Right lobe of liver (tissue), 6 donors: ENCODE data around the gene EPB41L4B. TPM values are rescaled to one million over a fixed set of nuclear protein-coding genes. Genes with fewer than 3 reads are reported as not detected.

Experiments used
- ATAC-seq, 4 donors: fragments of 200-7000 bp; cut with Tn5 transposase; one replicate each; pipeline ENCODE4 v1.9.1; 2020; ENCODE audit warnings: mild to moderate bottlenecking in 4 of 4, moderate library complexity in 4 of 4
- DNase-seq, 3 donors: peaks; one replicate each; pipeline ENCODE4 v3.0.0-alpha.2; 2020
- H3K27ac ChIP-seq, 3 donors: fragments of 200-600 bp; one replicate each; pipeline ENCODE4 v1.8.0; 2022
- H3K27me3 ChIP-seq, 2 donors: fragments of 200-600 bp; one replicate each; pipeline ENCODE4 v1.8.0; 2022
- H3K36me3 ChIP-seq, 4 donors: fragments of 200-600 bp; sonication (generic) in 1 of 4; one replicate each; pipeline versions ENCODE4 v1.5.1 to v1.8.0; 2017 to 2022; ENCODE audit warnings: control low read depth in 1 of 4
- H3K4me1 ChIP-seq, 4 donors: fragments of 200-600 bp; sonication (generic) in 1 of 4; one replicate each; pipeline versions ENCODE4 v1.5.1 to v1.8.0; 2017 to 2022; ENCODE audit warnings: control low read depth in 1 of 4
- H3K4me3 ChIP-seq, 3 donors: fragments of 200-600 bp; one replicate each; pipeline ENCODE4 v1.8.0; 2022
- H3K9me3 ChIP-seq, 4 donors: fragments of 200-600 bp; sonication (generic) in 1 of 4; one replicate each; pipeline versions ENCODE4 v1.5.1 to v1.8.0; 2017 to 2022; ENCODE audit warnings: control low read depth in 1 of 4
- CTCF ChIP-seq, 4 donors: fragments of 200-600 bp in 3 of 4; fragments of 450-650 bp in 1 of 4; IDR thresholded peaks; one replicate each; pipeline versions ENCODE4 v1.5.1 to v1.8.0; 2016 to 2022; ENCODE audit warnings: antibody characterized with exemption in 4 of 4, mild to moderate bottlenecking in 2 of 4
- POLR2A ChIP-seq: fragments of 450-650 bp; IDR thresholded peaks from one replicate; pipeline ENCODE4 v1.6.1; 2017; ENCODE audit warnings: antibody characterized with exemption, mild to moderate bottlenecking
- WGBS: methylation state at CpG from one replicate; pipeline ENCODE4 v1.1.6; 2018; ENCODE audit warnings: low coverage, low lambda C conversion rate; ENCODE audit not compliant: insufficient coverage; ENCODE audit errors: missing lambda C conversion rate; 5-methylcytosine and 5-hydroxymethylcytosine counted together
- intact Hi-C, 2 donors: fragments of 100-400 bp; cut with DNase I; formaldehyde crosslinking; loops; one replicate each; pipeline versions ENCODE4 v1.11.2 to v1.14.1; 2022
- total RNA-seq, 6 experiments: library from RNA; depleted of rRNA in 2 of 6; stranded (reverse); fragments of >200 nt in 2 of 6; fragmentation: NEBNext Ultra II Directional in 3 of 6; extraction: Animal tissue kit (Norgen Biotek cat#: 25700) in 3 of 6; gene quantifications; one replicate each; pipeline versions ENCODE4 v1.1.0 to v1.2.4, GENCODE V29; 2016 to 2023
- donor health status: DM: no; HTN: yes; CAD: no.
- donor health status: DM: no; HTN: no; CAD: no.
- donor health status: DM: no; HTN: no; CAD: no.
- donor health status: DM: no; HTN: yes; CAD: no.
- donor health status: DM: no; HTN: yes; CAD: no.

The EPB41L4B gene
- total RNA-seq, 6 experiments from 2014 or later, result 29.0 to 89.0 (median 32.4) TPM

- Histone ChIP-seq H3K9me3 (no peaks in the 10 kb centered on the region), H3K4me1 (no peaks in the 10 kb centered on the region), H3K27ac (no peak overlapping the region), H3K36me3 (no peaks in the 10 kb centered on the region), H3K27me3 (no peaks in the 10 kb centered on the region), H3K4me3 (no peak overlapping the region)
- DNase-seq (no peak), ATAC-seq (no peak)
- TF ChIP-seq POLR2A, result no peak
- TF ChIP-seq CTCF (IDR thresholded peaks at IDR 0.05), result no peak
- intact Hi-C loops, result no loop called here
- 84% methylated on average over 3 of the region's 8 CpGs for WGBS
Measured at GRCh38 chr9:109176386-109176785, 144.5 kb downstream of the EPB41L4B start.

GRCh38 chr9:109172935-109173334, 147.9 kb downstream of the EPB41L4B start:
- Histone ChIP-seq H3K4me1 (no peaks in the 10 kb centered on the region), H3K27me3 (no peaks in the 10 kb centered on the region), H3K36me3 (no peaks in the 10 kb centered on the region), H3K27ac (no peak overlapping the region), H3K4me3 (no peak overlapping the region), H3K9me3 (no peaks in the 10 kb centered on the region)
- intact Hi-C loops, result no loop called here
- WGBS, result 42% methylated on average over 1 of the region's 1 CpG
- DNase-seq, result no peak
- ATAC-seq, result no peak
- TF ChIP-seq POLR2A, result no peak
- TF ChIP-seq CTCF (IDR thresholded peaks at IDR 0.05), result no peak

GRCh38 chr9:109171926-109172325, 148.9 kb downstream of the EPB41L4B start:
- Histone ChIP-seq H3K9me3 (no peaks in the 10 kb centered on the region), H3K4me1 (no peaks in the 10 kb centered on the region), H3K27me3 (no peaks in the 10 kb centered on the region), H3K27ac (no peak overlapping the region), H3K4me3 (no peak overlapping the region), H3K36me3 (no peaks in the 10 kb centered on the region)
- DNase-seq (no peak), ATAC-seq (no peak)
- WGBS, result 78% methylated on average over 3 of the region's 3 CpGs
- TF ChIP-seq CTCF (IDR thresholded peaks at IDR 0.05) (no peak), POLR2A (no peak)
- intact Hi-C loops, result no loop called here

- Histone ChIP-seq H3K27me3 (no peaks in the 10 kb centered on the region), H3K27ac (no peak overlapping the region), H3K9me3 (no peaks in the 10 kb centered on the region), H3K4me3 (no peak overlapping the region), H3K4me1 (no peaks in the 10 kb centered on the region), H3K36me3 (no peaks in the 10 kb centered on the region)
- intact Hi-C loops, result no loop called here
- DNase-seq (no peak), ATAC-seq (peak in 3 of 4 donors; percentile 50 to 87 (median 60))
- TF ChIP-seq CTCF (IDR thresholded peaks at IDR 0.05) (no peak), POLR2A (no peak)
Measured at GRCh38 chr9:109168170-109168569, 152.7 kb downstream of the EPB41L4B start.

- no peak for TF ChIP-seq POLR2A
- TF ChIP-seq CTCF (IDR thresholded peaks at IDR 0.05), result no peak
- DNase-seq (no peak), ATAC-seq (no peak)
- Histone ChIP-seq H3K36me3 (no peaks in the 10 kb centered on the region), H3K4me3 (no peak overlapping the region), H3K27me3 (no peaks in the 10 kb centered on the region), H3K9me3 (no peaks in the 10 kb centered on the region), H3K4me1 (no peaks in the 10 kb centered on the region), H3K27ac (no peak overlapping the region)
- intact Hi-C loops, result no loop called here
- WGBS, result 97% methylated on average over 5 of the region's 5 CpGs
Measured at GRCh38 chr9:109167716-109168115, 153.1 kb downstream of the EPB41L4B start.
